ENCODE results near the gene PHTF1.

Gene PHTF1

DNA sequence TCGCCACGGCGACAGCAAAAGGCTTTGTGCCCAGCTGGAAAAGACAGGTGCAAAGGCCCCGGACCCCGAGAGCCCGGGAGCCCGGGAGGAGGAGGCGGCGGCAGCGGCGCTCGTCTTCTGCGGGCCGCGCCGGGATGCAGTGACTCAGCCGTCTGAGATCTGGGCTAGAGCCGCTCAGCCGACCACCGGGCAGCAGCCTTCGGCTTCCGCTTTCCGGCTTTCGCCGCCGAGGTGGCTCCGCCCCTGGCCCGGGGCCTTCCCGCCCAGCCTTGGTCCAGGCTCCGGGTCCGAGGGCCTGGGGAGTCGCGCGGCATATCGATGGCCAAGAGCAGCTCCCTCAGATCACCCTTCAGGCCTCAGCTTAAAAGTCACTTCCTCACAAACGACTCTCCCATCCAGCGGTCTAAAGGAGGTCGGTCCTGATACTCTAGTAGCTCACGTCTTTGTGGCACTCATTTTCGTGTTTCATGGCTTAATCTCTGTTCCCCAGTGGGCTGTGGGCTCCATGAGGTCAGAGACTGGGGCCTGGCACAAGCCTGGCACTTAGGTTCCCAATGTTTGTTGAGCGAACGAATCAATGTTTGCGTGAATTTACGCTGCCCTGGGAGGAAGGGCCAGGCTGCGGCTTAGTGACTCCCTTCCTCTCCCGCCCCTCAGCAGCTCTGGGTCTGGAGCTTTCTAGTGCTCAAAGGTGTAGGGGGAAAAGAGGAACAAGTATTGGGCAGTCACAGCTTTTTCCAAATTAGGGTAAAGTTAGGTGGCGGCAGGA lies at the start of gene PHTF1:
TSS of gene PHTF1 (minus strand) at position 154 of the 769 bp plus-strand sequence. CDS start 783 bp downstream, outside the sequence.
- no peak for FAIRE-seq

DNA sequence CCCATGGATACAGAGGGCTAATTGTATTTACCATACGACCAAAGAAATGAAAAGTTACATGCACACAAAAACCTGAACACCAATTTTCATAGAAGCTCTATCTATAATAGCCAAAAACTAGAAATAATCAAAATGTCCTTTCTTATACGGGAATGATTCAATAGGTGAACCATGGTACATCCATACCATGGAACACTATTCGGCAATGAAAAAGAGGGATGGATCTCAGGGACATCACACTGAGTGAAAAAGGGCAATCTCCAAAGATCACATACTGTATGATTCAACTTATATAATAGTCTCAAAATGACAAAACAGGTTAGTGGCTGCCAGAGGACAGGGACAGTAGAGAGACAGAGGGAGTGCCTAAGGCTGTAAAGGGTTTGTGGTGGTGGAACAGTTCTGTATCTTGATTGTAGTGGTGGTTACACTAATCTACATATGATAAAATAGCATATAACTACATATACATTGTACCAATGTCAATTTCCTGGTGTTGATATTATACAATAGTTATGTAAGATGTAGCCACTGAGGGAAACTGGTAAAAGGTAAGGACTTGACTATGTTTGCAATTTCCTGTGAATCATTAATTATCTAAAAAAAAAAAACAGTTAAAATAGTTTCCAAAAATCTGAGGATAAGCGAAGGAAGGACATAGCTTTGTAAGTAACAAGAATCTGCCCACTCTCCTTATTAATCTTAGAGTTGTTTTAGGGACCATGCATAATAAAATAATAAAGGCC lies 49.3 kb upstream of the PHTF1 start:
- FAIRE-seq: no peak

DNA sequence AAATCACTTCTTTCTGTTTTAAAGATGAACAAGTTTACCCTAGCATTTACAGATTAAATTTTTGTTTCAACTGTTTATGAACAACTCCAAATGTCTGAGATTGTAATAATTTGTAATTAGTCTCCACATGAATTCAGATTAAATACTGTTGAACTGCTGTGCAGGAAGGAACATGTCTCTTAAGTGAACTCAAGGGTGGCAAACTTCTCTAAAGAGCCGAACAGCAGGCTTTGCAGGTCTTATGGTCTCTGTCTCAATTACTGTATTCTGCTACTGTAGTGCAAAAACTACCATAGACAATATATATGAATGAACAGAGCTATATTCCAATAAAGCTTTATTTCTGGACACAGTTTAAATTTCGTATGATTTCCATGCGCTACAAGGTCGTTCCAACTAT lies 46.4 kb upstream of the PHTF1 start:
- FAIRE-seq: no peak

DNA sequence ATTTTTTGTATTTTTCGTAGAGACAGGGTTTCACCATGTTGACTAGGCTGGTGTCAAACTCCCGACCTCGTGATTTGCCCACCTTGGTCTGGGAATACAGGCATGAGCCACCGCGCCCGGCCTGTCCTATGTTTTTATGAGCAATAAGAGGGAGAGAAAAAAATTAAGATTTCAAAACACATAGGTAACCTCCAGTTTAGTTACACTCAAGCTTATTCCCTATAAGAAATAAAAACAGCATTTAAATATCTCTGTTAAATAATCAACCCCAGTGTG lies 45.9 kb upstream of the PHTF1 start:
- FAIRE-seq: no peak

DNA sequence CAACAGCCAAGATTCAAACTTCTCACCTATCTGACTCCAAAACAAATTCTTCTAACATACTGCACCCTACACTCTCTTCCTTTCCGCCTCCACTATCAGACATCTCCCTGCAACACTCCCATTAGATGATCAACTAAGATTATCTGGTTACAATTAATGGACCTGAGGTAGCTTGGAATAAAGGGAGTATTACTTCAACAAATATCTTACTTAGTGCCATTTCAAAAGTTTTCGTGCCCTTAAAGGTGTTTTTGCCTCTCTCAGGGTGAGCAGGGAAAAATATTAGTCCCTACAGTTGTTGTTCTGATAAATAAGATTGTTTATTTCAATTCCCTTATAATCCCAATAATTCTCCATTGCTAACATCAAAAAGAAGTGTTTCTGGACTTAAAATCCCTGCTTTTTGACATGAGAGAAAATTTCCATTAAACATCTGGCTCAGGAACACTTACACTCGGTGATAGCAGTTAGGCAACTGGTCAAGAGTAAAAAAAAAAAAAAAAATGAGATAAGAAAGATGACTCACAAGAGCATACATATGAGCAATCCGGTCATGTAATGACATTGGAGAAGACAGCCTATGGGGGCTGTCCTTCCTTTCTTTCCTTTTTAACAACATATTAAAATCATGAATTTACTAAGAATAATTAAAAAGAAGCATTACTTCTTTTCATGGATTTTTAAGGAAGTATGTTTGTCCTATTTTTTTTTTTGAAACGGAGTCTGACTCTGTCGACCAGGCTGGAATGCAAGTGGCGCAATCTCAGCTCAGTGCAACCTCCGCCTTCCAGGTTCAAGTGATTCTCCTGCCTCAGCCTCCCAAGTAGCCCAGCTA lies 45.4 kb upstream of the PHTF1 start:
- FAIRE-seq: no peak

DNA sequence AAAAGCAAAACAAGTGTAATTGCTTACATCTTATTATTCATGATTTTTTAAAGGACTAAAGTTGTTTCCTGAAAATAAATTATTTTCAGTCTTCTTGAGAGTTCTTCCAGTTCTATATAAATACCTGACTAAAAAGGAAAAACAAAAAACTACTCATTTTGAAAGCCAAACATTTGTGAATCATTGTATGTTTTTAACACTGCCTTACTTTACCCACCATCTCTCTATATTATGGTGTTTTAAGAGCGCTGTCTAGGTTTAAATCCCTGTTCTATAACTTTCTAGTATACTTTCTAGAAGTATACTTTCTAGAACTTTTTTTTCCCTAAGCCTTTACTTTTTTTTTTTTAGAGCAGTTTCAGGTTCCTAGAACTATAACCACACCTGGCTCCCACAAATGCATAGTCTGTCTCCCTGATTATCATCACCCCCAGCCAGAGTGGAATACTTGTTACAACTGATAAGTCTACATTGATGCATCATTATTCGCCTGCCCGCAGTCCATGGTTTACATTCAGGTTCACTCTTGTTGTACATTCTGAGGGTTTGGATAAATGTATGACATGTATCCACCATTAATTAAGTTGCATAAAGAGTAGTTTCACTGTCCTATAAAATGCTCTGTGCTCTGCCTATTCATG lies 43.2 kb upstream of the PHTF1 start:
- no peak for FAIRE-seq

DNA sequence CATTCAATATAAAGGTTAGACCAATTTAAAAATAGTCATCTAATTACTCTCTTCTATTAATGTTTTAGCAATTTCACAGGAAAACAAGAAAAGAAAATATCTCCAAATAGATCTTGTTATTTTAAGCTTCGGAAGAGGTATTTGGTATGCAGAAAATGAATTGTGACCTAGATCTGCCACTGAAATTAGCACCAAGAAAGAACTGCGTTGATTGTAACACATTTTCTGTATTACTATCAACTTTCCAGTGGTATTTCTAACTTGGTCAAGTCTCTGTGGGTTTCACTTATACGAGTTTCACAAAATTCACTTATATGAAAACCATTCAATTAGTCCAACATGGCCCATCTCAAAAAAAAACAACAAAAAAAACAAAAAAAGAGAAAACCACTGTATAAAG lies 41.2 kb upstream of the PHTF1 start:
- FAIRE-seq: no peak

DNA sequence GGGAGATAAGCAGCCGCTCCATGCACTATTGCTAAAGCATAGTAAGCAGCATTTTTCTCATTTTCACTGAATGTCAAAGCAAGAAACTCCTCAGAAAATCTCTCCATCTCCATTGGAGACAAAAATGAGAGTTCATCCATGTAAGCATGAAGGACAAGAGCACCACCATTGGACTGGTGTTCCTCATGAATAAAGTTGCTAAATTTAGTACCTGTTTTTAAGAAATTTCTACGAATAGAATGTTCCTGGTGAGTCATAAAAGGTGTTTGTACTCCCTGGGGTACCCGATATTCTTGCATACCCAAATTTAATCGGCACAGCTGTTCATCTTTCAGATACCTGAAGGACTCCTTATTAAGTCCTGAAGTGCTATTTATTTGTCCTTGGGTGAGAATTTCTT lies 38.2 kb upstream of the PHTF1 start:
- no peak for FAIRE-seq

DNA sequence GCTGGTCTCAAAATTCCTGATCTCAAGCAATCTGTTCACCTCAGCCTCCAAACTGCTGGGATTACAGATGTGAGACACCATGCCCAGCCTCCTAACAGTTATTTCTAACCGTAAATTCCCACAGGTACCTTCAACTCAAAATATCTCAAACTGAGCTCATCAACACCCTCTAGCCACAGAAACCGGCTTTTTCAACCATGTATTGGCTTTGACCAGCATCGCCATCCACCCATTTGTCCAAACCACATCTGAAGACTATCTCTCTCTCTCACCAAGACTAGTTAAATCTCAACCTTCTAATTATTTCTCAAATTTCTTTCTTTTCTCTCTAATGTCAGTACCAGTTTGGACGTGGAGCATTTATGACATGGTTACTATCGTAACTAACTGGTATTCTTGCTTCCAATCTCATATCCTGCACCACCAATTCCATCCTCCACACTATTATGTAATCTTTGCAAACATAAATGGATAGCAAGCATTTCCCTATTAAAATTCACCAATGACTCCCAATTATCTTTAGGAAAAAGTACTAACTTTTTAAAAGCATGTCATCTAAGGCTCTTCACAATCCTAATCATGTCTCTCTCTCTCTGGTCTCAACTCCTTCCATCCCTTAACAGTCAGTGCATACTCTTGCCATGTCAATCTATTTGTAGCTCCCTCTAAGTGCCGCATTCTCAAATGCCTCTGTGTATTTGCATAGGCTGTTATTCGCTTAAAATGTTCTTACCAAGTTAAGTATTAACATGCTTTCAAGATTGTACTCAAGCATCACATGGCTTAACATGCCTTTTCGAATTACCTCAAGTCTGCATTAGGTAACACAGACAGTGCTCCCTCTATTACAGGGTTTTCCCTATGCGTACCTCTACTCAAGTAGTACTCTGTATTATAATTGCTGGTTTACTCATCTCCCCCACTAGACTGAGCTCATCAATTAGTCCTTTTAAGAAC lies 34.9 kb upstream of the PHTF1 start:
- FAIRE-seq: no peak

DNA sequence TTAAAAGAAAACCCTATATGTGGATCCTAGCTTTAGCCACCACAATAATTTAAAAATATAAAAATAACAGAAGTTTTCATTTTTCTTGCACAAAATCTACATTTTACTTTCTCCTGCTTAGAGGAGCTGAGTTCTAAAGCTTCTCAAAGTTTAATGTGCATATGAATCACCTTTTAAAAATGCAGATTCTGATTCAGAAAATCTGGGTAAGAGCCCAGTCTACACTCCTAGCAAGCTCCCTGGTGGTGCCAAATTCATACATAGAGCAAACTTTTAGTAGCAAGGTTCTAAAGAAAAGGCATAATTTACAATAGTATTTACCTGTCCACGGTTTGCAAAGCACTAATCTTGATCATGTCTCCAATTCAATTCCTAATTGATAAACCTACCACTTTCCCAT lies 33.7 kb upstream of the PHTF1 start:
- no peak for FAIRE-seq

DNA sequence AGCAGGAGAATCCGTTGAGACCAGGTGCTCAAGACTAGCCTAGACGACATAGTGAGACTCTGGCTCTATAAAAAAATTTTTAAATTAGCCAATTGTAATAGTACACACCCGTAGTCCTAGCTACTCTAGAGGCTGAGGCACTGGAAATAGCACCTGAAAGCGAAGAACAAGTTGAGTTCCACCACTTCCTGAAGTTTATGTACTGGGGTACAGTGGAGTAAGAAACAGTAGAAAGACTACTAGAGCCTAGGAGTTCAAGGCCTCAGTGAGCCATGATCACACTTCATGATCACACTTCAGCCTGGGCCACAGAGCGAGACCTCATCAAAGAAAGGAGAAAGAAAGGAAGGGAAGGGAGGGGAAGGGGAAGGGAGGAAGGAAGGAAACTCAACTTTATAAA lies 33.2 kb upstream of the PHTF1 start:
- FAIRE-seq: no peak

DNA sequence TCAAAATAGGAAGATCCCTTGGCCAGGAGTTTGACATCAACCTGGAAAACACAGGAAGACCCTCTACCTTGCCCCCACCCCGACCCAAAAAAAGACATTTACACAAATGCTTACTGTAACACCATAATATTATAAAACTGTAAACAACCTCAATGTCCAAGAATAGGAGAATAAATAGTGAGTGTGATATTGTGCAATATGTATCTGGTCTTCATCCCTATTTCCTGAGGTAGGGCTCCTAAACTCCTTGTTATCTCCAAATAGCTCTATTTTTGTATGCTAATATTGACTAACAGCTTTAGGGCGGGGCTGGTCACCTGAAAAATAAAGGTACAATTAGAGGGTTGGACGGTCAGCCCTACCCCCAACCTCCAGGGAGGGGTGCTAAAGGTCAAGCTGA lies 29.5 kb upstream of the PHTF1 start:
- FAIRE-seq: no peak

DNA sequence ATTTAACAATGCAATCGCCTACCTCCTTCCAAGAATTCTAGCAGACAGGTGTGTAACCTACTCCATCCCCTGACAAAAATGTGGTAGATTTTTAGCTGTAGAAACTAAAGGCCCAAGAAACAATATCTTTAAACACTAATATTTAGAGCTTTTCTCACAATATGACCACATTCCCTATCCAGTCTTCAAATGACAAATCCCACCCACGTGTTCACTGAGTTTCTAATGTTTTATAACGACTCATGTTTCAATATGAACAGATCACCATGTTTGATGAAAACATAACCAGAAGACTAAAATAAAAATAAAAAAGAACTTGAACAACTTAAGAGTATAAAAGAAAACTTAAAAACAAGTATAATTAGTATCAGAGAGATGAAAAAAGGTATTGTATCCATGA lies 28.4 kb upstream of the PHTF1 start:
- no peak for FAIRE-seq

DNA sequence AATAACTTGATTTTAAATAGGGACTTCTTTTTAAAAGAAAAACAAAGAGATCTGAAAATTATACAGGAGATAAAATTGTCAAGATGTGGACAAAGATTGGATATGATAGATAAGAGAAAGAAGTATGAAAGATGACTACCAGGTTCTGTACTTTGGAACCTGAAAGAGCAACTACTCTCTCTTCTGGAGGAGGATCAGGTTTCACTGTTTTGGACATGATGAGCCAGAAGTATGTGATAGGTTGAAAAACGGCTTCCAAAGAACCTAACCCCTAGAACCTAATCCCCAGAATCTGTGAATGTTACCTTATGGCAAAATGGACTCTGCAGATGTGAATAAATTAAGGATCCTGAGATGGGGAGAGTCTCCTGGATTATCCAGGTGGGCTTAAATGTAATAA lies 26.8 kb upstream of the PHTF1 start:
- no peak for FAIRE-seq

DNA sequence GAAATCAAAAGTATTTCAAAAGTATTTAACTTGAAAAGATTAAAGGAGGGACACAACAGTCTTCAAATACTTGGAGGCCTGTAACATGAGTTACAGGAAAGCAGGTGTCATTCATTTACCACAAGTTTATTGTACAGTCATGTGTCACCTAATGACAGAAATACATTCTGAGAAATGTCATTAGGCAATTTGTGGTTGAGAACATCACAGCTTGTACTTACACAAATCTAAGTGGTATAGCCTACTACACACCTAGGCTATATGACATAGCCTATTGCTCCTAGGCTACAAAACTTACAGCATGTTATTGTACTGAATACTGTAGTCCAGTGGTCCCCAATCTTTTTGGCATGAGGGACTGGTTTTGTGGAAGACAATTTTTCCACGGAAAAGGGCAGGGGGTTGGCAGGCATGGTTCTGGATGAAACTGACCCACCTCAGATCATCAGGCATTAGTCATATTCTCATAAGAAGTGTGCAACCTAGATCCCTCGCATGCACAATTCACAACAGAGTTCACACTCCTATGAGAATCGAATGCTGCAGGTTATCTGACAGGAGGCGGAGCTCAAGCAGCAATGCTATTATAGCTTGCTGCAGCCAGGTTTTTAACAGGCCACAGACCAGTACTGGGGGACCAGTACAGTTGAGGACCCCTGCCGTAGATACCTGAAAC lies 25.0 kb upstream of the PHTF1 start:
- no peak for FAIRE-seq

DNA sequence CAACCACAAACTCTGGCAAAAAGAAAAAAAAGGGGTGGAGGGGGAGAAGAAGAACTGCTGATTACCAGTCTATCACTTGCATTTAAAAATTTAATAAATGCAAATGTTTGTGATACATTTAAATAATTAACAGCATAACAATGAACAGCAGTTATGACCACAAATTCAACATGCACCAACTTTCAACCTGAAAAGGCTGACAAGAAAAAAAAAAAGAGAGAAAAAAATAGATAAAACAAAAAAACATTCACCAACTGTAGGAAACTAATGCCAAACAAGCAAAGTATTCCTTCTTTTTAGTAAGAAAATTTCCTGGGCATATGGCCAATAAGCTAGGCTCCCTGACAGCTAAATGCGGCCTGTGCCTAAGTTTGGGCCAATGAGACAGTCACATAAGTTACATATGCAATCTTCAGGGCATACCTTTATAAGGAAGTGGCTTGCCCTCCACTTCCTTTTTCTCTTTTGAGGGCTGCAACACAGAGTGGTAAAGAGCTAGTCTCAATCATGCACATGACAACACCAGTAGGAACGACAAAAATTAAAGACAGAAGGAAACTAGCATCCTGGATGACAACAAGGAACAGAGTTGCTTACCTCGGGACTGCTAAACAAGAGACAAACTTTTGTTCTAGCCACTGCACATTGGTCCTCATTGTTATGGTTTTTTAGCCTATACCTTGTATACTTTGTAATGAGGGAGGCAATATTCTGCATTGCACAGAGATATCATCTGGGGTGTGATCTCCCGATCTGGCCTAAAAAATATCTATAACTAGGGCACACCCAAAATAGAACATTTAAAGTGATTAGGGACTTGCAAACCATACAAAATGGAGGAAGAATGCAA lies 24.2 kb upstream of the PHTF1 start:
- FAIRE-seq: no peak

DNA sequence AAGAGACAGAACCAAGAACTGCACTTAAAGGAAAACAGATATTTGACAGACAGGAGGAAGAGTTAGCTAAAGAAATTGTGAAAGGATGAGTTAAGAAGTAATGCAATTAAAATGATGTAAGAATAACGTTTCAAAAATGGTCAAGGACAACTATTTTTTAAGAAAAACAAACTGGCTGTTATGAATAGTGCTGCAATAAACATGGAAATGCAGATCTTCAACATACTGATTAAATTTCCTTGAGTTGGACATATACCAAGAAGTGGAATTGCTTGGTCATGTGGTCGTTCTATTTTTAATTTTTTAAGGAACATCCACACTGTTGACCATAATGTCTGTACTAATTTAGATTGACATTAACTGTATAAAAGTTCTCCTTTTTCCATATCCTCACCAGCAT lies 23.1 kb upstream of the PHTF1 start:
- FAIRE-seq: no peak

DNA sequence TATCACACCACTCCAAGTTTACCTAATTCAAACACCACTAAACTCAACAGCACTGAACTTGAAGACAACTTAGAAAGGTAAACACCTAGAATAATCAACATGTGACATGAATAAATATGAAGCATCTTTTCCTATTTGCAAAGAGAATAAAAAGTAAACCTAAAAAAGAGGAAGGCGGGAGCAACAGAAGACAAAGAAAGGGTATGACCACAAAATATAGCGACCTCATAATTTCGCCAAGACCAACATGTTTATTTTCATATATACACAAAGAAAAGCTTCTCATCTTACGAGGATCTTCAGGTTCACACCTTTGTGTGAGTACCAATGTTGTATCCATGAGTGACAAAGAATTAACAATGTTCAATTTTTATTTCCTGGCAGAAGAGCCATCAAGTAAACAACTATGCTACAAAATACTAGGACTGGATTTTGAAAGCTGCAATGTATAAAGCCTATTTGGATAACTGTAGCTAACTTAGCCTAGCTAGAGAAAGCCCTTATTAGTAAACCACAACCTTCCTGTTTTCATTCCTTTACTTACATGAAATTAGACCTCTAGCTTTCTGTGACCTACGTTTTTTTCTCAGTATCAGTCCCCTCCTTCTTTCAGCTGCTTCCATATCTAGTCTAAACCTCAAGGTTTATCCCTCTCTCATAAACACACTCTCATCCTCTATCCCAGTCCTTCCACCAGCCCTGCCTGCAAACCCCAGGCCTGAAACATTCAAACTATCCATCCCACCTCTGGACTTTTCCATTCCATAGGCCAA lies 21.3 kb upstream of the PHTF1 start:
- FAIRE-seq: no peak

DNA sequence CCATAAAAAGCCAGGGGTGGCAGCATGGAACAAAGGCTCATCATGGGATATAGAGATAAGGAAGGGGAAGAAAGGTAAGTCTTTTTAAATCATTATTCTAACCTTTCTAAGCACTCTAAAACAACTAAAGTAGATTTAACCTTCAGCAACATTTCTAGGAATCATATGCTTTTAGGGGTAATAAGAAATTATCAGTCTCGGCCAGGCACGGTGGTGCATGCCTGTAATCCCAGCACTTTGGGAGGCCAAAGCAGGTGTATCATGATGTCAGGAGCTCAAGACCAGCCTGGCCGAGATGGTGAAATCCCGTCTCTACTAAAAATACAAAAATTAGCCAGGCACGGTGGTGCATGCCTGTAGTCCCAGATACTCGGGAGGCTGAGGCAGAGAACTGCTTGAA lies 20.3 kb upstream of the PHTF1 start:
- no peak for FAIRE-seq

DNA sequence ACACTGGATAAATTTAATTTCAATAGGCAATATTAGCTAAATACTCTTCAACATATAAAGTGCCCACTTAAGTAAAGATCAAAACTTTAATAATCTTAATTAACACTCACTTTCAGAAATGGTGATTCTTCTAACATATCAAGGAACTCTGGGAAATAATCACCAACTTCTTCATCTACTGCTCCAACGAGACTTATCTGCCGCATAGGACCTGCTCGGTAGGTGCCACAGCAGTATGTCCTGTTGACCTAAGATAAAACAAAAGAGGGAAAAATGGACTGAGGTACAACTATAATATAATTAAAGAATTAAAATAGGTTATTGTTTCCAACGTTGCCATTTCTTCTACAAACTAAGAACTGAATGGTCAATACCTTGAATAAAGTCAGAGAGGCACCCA lies 18.3 kb upstream of the PHTF1 start:
- no peak for FAIRE-seq

Data from TTC549 (cell line).